ENCODE results near the gene LIAS. TPM values are rescaled to one million over a fixed set of nuclear protein-coding genes. Genes with fewer than 3 reads are reported as not detected.

Gene LIAS
- polyA plus RNA-seq, 1 donor (not counting 4 experiments of a cell fraction or from before 2014, with no cell fraction given), result 20.6 TPM

DNA sequence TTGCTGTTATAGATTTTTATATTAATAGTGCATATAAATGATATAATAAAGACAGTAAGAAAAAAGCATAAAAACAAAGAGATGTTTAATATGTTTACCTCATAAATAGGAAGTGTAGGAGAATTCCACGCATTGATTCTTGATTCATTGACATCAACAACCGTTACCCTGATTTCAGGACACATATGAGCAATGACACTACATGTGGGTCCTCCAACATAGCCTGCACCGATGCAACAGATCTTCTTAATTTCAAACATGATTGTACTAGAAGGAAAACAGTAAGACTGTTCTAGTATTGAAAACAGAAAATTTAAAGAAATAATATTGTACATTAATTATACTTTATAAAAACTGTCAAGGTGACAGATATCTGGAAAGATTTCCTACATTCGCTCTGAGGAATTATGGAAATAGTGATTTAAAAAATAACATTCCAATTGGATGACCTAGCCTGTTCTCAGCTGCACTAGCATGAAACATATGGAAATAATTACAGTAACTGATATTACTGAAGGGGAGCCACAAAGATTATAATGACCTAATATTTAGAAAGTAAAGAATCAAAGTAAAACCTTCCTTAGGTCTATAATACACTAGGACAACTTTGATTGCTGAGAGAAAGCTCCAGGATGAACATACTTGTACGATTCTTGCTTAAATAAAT is 62.5 kb downstream of the LIAS start:
- Histone ChIP-seq H3K79me2 (ENCODE audit: control insufficient read depth, insufficient read depth, low read length) (peaks cover 35% of the 10 kb centered on the region), H3K36me3 (ENCODE audit: control insufficient read depth in 2 of 2, extremely low read depth in 1 of 2, insufficient read depth in 2 of 2, low read length in 2 of 2) (peaks cover 4 to 10% of the 10 kb centered on the region in 2 experiments), H3K27me3 (ENCODE audit: control insufficient read depth, extremely low read depth, insufficient read depth, low read length) (no peaks in the 10 kb centered on the region), H2AFZ (ENCODE audit: control insufficient read depth, low read length) (no peak overlapping the region), H3K4me3 (ENCODE audit: control insufficient read depth in 2 of 3, extremely low read depth in 1 of 3, insufficient read depth in 2 of 3, low read depth in 1 of 3, low read length in 3 of 3) (no peak overlapping the region), H3K4me1 (ENCODE audit: control insufficient read depth, extremely low read depth, insufficient read depth, low read length) (no peaks in the 10 kb centered on the region), H3K9me1 (ENCODE audit: control insufficient read depth, extremely low read depth, insufficient read depth, low read length) (no peaks in the 10 kb centered on the region), H3K9ac (ENCODE audit: control insufficient read depth, extremely low read depth, insufficient read depth, low read length) (no peak overlapping the region), H3K4me2 (ENCODE audit: control insufficient read depth, extremely low read depth, insufficient read depth, low read depth, low read length) (no peak overlapping the region), H3K9me3 (ENCODE audit: control insufficient read depth, low read depth, low read length) (no peaks in the 10 kb centered on the region), H3K27ac (ENCODE audit: control insufficient read depth, insufficient read depth, low read length) (no peak overlapping the region), H4K20me1 (ENCODE audit: control insufficient read depth, extremely low read depth, insufficient read depth, low read length) (no peaks in the 10 kb centered on the region)
- FAIRE-seq (no peak), DNase-seq (ENCODE audit: low read depth, low spot score) (no peak)
- dilution Hi-C loops (cut with MboI; ENCODE audit: extremely low pct_ligation_motif_present, low sequenced_read_pairs), result no loop called here
- no peak for TF ChIP-seq EZH2 (IDR thresholded peaks at IDR 0.05; ENCODE audit: low read length)
- TF ChIP-seq, protein P1, sequence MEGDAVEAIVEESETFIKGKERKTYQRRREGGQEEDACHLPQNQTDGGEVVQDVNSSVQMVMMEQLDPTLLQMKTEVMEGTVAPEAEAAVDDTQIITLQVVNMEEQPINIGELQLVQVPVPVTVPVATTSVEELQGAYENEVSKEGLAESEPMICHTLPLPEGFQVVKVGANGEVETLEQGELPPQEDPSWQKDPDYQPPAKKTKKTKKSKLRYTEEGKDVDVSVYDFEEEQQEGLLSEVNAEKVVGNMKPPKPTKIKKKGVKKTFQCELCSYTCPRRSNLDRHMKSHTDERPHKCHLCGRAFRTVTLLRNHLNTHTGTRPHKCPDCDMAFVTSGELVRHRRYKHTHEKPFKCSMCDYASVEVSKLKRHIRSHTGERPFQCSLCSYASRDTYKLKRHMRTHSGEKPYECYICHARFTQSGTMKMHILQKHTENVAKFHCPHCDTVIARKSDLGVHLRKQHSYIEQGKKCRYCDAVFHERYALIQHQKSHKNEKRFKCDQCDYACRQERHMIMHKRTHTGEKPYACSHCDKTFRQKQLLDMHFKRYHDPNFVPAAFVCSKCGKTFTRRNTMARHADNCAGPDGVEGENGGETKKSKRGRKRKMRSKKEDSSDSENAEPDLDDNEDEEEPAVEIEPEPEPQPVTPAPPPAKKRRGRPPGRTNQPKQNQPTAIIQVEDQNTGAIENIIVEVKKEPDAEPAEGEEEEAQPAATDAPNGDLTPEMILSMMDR (optimal IDR thresholded peaks at IDR 0.05 in 1 of 3, IDR thresholded peaks at IDR 0.05 in 1 of 3, conservative IDR thresholded peaks at IDR 0.05 in 1 of 3; ENCODE audit: extremely low read depth in 1 of 3, insufficient read depth in 2 of 3, low read length in 3 of 3), result no peak

DNA sequence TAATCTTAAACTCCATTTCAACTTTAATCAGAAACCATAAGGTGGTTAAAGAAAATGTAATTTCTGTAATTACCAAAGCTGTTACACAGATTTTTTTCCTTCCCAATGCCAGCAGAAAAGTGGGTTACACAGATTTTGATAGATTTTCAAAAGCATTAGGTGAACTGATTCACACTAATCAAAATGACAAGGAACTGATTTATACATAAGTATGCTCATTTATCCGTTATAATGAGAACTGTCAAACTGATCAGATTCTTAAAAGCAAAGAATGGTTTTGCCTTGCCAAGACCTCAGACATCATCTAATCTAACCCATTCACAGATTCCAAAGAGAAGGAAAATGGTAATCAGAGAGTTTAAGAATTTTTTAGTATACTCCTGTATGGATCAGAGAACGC is 63.2 kb downstream of the LIAS start:
- no peaks in the 10 kb centered on the region for H3K27me3 ChIP-seq (ENCODE audit: control insufficient read depth, extremely low read depth, insufficient read depth, low read length)
- no peak overlapping the region for H3K9ac ChIP-seq (ENCODE audit: control insufficient read depth, extremely low read depth, insufficient read depth, low read length)
- no peak overlapping the region for H2AFZ ChIP-seq (ENCODE audit: control insufficient read depth, low read length)
- H3K36me3 ChIP-seq (ENCODE audit: control insufficient read depth in 2 of 2, extremely low read depth in 1 of 2, insufficient read depth in 2 of 2, low read length in 2 of 2), result peaks cover 4 to 10% of the 10 kb centered on the region in 2 experiments
- no peaks in the 10 kb centered on the region for H4K20me1 ChIP-seq (ENCODE audit: control insufficient read depth, extremely low read depth, insufficient read depth, low read length)
- DNase-seq (ENCODE audit: low read depth, low spot score), result no peak
- peaks cover 42% of the 10 kb centered on the region for H3K79me2 ChIP-seq (ENCODE audit: control insufficient read depth, insufficient read depth, low read length)
- no peaks in the 10 kb centered on the region for H3K9me1 ChIP-seq (ENCODE audit: control insufficient read depth, extremely low read depth, insufficient read depth, low read length)
- H3K4me1 ChIP-seq (ENCODE audit: control insufficient read depth, extremely low read depth, insufficient read depth, low read length), result no peaks in the 10 kb centered on the region
- dilution Hi-C loops (cut with MboI; ENCODE audit: extremely low pct_ligation_motif_present, low sequenced_read_pairs), result no loop called here
- H3K27ac ChIP-seq (ENCODE audit: control insufficient read depth, insufficient read depth, low read length), result no peak overlapping the region
- H3K4me2 ChIP-seq (ENCODE audit: control insufficient read depth, extremely low read depth, insufficient read depth, low read depth, low read length), result no peak overlapping the region
- H3K4me3 ChIP-seq (ENCODE audit: control insufficient read depth in 2 of 3, extremely low read depth in 1 of 3, insufficient read depth in 2 of 3, low read depth in 1 of 3, low read length in 3 of 3), result no peak overlapping the region
- no peaks in the 10 kb centered on the region for H3K9me3 ChIP-seq (ENCODE audit: control insufficient read depth, low read depth, low read length)
- TF ChIP-seq EZH2 (IDR thresholded peaks at IDR 0.05; ENCODE audit: low read length), result no peak
- TF ChIP-seq, protein P1 (optimal IDR thresholded peaks at IDR 0.05 in 1 of 3, IDR thresholded peaks at IDR 0.05 in 1 of 3, conservative IDR thresholded peaks at IDR 0.05 in 1 of 3; ENCODE audit: extremely low read depth in 1 of 3, insufficient read depth in 2 of 3, low read length in 3 of 3), result no peak
- FAIRE-seq, result no peak
